Cardiac fibroblast (primary cell): ENCODE results near the gene MORN1.

Experiments used
- DNase-seq, 2 donors: peaks; one replicate each; pipeline versions ENCODE4 v3.0.0 to v3.0.0-alpha.2; 2010; ENCODE audit warnings: low read depth in 2 of 2
- H3K4me3 ChIP-seq, 2 donors: replicated peaks in 1 of 2; 1 replicate in 1 of 2; 2 replicates in 1 of 2; pipeline ENCODE4 v1.5.1; 2011; ENCODE audit warnings: low read depth in 2 of 2, low read length in 2 of 2, mild to moderate bottlenecking in 2 of 2, moderate library complexity in 1 of 2
- CTCF ChIP-seq: IDR thresholded peaks from one replicate; pipeline ENCODE4 v1.5.1; 2011; ENCODE audit warnings: low read depth, mild to moderate bottlenecking, low read length, inconsistent platforms

Gene MORN1

GRCh38 chr1:2376261-2376741, 15.1 kb downstream of the MORN1 start:
- DNase-seq = no peak
- no peak for TF ChIP-seq CTCF

GRCh38 chr1:2375923-2376260, 15.5 kb downstream of the MORN1 start:
- no peak for TF ChIP-seq CTCF
- DNase-seq = no peak
- H3K4me3 ChIP-seq = no peak overlapping the region

More at GRCh38 chr1:2376261-2376741, 15.1 kb downstream of the MORN1 start:
- no peak overlapping the region for H3K4me3 ChIP-seq

GRCh38 chr1:2375246-2375922, 16.0 kb downstream of the MORN1 start:
- TF ChIP-seq CTCF = no peak
- no peak for DNase-seq

GRCh38 chr1:2374252-2375155, 16.9 kb downstream of the MORN1 start:
- no peak for TF ChIP-seq CTCF
- no peak for DNase-seq
- no peak overlapping the region for H3K4me3 ChIP-seq

More at GRCh38 chr1:2375246-2375922, 16.0 kb downstream of the MORN1 start:
- H3K4me3 ChIP-seq = no peak overlapping the region

- no peak overlapping the region for H3K4me3 ChIP-seq
- TF ChIP-seq CTCF = no peak
- no peak for DNase-seq
These were observed 17.7 kb downstream of the MORN1 start for GRCh38 chr1:2373551-2374251.

GRCh38 chr1:2372551-2373490, 18.5 kb downstream of the MORN1 start:
- no peak overlapping the region for H3K4me3 ChIP-seq
- TF ChIP-seq CTCF = no peak
- DNase-seq = no peak
